HG03039 (cell line): Measurements from ENCODE around the gene HLA-DOB.
"Not testable (repeated sequence)": the region's sequence is repeated elsewhere in the genome, so short reads cannot be mapped to it uniquely, and the experiment has no call there.

Experiments
- ATAC-seq: cut with Tn5 transposase; IDR thresholded peaks from one replicate; pipeline ENCODE4 v1.9.1; 2021; ENCODE audit warnings: mild to moderate bottlenecking, moderate library complexity; ENCODE audit not compliant: unreplicated experiment

The HLA-DOB gene

DNA sequence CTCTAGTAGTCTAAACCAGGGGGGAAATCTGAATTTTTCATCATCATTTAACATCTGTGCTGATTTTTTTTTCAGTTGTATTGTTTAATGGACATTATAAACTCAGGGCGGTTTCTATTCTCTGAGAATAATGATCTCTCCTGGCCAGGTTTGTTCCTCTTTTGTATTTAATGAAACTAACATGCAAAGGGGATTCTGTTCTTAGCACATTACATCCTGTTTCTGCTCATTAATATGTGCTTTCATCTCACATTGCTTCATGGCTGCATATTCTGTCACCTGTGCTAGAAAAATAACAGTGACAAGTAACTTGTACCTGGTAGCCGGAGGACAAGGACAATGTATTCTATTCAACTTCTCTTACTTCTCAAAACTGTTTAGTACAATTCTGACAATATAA lies 806 bp downstream of the HLA-DOB start:
- no peak for ATAC-seq

DNA sequence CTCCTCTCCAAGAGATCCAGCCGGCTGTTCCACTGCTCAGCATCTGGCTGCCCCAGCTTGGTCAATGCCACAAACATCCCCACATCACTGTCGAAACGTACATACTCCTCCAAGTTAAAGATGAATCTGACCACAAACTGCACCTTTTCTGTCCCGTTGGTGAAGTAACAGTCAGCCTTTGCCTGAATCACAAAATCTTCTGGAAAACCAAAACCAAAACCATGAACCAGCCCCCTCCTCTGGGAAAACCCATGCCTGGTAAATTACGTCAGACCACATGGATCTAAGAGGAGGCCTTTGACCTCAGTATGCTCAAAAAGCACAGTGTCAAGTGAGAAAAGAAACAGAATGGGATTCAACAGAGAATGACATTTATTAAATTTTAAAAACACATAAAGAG lies 1.7 kb downstream of the HLA-DOB start:
- no peak for ATAC-seq

DNA sequence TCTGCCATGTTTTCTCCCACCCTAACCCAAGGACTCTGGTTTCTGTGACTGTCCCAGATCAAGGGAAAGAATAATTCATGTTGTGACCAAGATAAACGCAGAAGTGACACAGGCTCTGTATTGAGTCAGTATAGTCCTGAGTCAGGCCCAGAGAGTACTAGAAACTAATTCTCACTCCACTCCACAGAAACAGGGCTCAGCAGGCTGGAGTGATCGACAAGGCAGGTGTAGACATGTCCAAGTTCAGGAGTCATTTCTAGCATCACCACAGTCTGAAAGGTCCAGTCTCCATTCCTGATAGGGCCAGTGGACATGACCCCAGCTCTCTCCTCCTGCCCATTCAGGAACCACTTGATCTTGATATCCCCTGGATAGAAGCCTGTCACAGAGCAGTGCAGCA lies 2.7 kb downstream of the HLA-DOB start:
- ATAC-seq = no peak

- no peak for ATAC-seq
Observed at GRCh38 chr6:32809171-32809570, 7.6 kb downstream of the HLA-DOB start.

GRCh38 chr6:32807020-32807580 lies 9.7 kb downstream of the HLA-DOB start:
- no peak for ATAC-seq

DNA sequence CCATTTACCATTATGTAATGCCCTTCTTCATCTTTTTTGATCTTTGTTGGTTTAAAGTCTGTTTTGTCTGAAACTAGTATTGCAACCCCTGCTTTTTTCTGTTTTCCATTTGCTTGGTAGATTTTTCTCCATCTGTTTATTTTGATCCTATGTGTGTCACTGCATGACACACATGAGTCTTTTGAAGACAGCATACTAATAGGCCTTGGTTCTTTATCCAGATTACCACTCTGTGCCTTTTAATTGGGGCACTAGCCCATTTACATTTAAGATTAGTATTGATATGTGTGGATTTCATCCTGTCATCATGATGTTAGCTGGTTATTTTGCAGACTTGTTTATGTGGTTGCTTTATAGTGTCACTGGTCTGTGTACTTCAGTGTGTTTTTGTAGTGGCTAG lies 11.4 kb downstream of the HLA-DOB start:
- ATAC-seq = not testable (repeated sequence)

DNA sequence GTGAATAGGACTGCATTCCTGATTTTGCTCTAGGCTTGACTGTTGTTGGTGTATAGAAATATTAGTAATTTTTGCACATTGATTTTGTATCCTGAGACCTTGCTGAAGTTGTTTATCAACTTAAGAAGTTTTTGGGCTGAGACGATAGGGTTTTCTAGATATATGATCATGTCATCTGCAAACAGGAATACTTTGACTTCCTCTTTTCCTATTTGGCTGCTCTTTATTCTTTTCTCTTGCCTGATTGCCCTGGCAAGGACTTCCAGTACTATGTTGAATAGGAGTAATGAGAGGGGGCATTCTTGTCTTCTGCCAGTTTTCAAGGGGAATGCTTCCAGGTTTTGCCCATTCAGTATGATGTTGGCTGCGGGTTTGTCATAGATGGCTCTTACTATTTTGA lies 13.4 kb downstream of the HLA-DOB start:
- ATAC-seq = no peak

DNA sequence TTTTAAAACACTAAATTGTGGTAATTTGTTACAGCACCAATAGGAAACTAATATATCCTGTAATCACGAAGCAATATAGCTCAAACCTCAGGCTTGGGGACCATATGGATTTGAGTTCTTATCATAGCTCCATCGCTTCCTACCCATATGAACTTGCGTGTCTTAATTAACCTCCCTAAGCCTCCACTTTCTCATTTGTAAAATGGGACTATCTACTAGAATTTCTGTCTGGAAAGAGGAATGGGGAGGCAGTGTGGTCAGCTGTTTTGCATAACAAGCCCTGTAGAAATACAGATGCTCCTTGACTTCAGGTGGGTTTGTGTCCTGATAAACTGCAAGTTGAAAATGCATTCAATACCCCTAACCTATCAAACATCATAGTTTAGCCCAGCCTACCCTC lies 17.1 kb downstream of the HLA-DOB start:
- ATAC-seq = no peak

DNA sequence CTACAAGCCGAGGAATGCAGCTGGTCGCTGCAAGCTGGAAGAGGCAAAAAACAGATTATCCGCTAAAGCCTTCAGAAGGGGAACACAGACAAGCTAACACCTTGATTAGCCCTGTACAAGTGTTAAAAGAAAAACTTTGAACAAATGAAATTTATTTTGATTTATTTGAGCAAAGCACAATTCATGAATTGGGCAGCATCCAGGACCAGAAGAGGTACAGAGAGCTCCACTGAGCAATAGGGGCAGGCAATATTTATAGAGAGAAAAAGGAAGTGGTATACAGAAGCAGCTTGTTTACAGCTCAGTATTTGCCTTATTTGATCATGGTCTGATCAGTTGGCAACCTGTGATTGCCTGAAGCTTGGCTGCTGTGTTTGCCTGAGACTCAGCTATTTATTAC lies 17.6 kb downstream of the HLA-DOB start:
- ATAC-seq = no peak

- no peak for ATAC-seq
Observed at GRCh38 chr6:32796848-32797776, 19.7 kb downstream of the HLA-DOB start.

- ATAC-seq = no peak
Observed at GRCh38 chr6:32794510-32794909, 22.3 kb downstream of the HLA-DOB start.

DNA sequence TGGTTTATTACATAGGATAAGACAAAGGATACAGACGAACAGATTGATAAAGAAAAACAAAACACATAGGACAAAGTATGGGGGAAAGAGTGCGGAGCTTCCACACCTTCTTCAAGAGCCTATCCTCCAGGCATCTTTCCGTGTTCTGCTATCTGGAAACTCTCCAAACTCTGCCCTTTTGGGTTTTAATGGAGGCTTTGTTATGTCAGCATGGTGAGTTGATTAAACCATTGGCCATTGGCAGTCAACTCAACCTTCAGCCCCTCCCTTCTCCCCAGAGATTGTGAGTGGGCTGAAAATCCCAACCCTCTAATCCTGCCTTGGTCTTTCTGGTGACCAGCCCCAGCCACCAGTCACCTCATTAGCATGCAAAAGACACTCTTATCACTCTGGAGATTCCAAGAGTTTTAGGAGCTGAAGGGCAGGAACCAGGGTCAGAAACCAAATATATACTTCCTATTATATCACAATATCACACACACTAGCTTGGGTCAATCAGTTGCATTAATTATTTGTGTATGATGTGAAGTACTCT lies 23.8 kb downstream of the HLA-DOB start:
- ATAC-seq = no peak

GRCh38 chr6:32790306-32790705 lies 26.5 kb downstream of the HLA-DOB start:
- ATAC-seq = no peak

GRCh38 chr6:32785781-32786533 lies 30.8 kb downstream of the HLA-DOB start:
- no peak for ATAC-seq

DNA sequence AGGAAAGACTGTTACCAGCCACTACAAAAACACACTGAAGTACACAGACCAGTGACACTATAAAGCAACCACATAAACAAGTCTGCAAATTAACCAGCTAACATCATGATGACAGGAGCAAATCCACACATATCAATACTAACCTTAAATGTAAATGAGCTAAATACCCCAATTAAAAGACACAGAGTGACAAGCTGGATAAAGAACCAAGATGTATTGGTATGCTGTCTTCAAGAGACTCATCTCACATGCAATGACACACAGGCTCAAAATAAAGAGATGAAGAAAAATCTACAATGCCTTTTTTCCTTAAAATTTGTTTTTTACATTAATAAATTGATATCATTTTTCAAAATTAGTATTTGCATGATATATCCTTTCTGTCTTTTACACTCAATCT lies 33.9 kb downstream of the HLA-DOB start:
- ATAC-seq = not testable (repeated sequence)

DNA sequence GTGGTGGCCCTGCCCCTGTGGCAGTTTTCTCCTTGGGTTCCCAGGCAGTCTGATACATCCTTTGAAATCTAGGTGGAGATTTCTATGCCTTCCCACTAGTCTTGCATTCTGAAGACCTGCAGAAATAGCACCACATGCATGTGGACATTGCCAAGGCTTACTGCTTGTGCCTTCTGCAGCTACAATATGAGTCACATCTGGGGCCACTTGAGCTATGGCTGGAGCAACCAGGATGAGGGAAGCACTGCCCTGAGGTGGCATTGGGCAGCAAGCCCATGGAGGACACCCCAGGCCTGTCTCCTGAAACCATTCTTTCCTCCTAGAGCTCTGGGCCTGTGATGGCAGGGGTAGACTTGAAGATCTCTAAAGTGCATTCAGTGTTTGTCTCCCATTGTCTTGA lies 37.8 kb downstream of the HLA-DOB start:
- no peak for ATAC-seq

DNA sequence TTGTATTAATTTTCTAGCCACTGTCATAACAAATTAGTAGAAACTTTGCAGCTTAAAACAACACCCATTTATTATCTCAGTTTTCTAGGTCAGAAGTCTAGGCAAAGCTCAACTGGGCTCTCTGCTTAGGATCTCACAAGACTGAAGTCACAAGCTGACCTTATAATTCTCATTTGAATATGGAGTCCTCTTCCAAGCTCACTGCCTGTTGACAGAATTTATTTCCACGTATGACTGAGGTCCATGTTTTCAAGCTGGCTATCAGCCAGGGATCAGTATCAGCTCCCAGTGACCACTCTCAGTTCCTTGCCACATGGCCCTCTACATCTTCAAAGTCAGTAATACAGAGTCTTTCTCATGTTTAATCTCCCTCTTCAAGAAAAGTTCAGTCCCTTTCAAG lies 41.7 kb downstream of the HLA-DOB start:
- no peak for ATAC-seq

DNA sequence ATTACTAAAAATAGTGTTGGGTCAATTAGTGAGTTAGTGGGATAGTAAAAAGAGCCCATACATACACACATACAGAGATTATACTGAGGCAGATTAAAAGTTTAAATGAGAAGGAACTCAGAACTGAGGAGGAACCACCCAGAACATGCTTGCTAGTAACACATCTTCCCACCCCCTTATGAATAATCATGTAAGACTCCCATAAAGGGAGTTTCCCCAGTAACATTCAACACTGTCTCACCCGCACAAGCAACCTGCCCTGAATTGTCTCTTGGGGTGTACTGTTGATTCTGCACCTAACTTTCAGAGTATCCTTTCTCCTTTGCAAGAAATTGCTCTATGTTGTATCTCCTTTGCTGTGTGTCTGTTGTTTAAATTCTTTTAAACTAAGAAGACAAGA lies 42.4 kb downstream of the HLA-DOB start:
- no peak for ATAC-seq

- ATAC-seq = no peak
Observed at GRCh38 chr6:32772656-32773055, 44.1 kb downstream of the HLA-DOB start.

DNA sequence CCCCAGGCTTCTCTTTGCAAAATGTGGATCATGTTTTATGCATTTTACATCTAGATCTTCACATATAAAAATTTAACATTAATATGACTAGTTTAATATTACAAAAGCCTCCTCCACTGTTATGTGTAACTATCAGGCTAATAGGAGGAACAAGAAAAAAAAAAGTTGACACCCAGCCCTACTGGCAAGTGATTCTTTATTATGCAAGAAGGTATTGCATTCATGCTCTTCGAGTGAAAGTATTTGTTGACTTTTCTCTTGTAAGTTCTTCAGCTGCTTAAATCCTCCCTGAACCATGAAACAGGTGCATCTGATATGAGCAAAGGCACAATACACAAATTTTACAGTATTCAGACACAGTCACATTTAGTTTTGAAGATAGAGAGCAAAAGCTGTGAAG lies 52.8 kb downstream of the HLA-DOB start:
- no peak for ATAC-seq

DNA sequence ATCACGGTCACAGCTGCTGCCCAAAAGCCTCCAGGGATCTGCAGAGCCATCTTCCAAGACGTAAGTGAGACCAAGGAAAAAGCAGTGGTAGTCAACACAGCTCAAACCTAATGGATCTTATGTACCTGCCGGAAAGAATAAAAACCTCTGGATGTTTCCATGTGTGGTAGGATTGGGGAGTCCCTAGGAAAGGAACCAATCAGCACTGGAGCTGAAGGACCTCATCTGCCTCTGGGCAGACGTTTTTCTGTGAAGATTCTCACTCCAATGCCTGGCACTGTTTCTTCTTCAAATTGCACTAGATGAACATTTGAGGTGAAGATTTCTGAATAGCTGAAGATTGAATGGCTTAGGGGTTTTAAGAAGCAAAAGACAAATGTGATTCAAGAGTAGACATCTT lies 53.4 kb downstream of the HLA-DOB start, which contains the start of gene HLA-DQB2:
Gene HLA-DQB2 (minus strand): TSS at position 112 of the 400 bp plus-strand sequence. CDS start 62 bp downstream, at position 50.
- no peak for ATAC-seq
